ENCODE data around the gene SIAH2.

The SIAH2 gene

GRCh38 chr3:150736903-150737832, 25.8 kb downstream of the SIAH2 start:
- DNase-seq (ENCODE audit: low spot score): no peak
- TF ChIP-seq CTCF (IDR thresholded peaks at IDR 0.05; ENCODE audit: extremely low read depth, missing control alignments): no peak

GRCh38 chr3:150736316-150736719, 26.7 kb downstream of the SIAH2 start:
- no peak for DNase-seq (ENCODE audit: low spot score)
- TF ChIP-seq CTCF (IDR thresholded peaks at IDR 0.05; ENCODE audit: extremely low read depth, missing control alignments): no peak

DNA sequence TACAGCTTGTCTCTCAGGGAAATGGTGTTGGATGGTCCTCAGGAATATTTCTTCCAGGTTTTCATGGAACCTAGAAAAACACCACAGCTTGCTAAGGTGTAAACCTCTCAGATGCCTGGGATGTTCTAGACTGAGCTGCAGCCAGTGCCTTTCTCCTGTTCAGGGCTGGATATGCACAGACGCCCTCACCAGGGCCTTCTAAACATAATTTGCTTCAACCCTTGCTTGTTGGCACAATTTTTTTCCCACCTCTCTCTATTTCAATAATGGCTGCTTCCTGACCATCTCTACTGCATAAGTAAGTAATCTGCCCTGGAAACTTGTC, 28.2 kb downstream of the SIAH2 start:
- TF ChIP-seq CTCF (IDR thresholded peaks at IDR 0.05; ENCODE audit: extremely low read depth, missing control alignments): no peak
- no peak for DNase-seq (ENCODE audit: low spot score)

DNA sequence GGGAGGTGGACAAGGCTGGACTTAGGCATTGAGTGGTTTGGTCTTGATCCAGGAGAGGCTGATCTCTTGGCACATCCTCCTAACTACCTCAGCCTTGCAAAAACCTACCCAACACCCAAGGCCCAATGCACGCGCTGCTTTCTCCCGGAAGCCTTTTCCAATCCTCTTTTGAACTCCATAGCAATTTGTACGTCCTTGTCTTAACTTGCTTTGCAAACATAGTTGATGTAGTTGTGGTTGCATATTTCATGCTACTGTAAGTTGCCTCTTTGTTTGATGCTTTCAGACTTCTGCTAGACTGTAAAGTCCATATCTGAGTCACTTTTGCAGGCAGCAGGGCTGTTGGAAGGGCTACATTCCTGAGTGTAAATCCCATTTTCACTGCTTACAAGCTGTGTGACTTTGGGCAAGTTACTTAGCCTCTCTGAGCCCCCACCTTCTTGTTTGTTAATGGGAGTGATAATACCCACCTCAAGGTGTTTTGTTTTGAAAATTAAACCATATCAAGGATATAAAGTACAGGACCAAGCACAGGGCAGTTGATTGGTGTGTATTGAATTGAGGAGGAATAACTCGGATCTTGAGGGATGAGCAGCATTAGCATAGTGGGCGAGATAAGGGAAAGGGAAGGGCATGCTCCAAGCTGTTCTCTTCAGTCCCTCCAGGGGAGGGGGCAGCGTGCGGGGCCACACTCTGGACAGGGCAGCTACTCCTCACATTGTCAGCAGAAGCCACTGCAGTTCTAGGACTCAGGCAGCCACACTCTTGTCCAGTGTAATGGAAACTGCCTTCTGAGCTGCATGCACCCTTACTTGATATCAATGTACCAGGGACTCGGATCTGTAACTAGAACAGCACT, 28.8 kb downstream of the SIAH2 start:
- DNase-seq (ENCODE audit: low spot score): no peak
- TF ChIP-seq CTCF (IDR thresholded peaks at IDR 0.05; ENCODE audit: extremely low read depth, missing control alignments): no peak

- DNase-seq (ENCODE audit: low spot score): no peak
- TF ChIP-seq CTCF (IDR thresholded peaks at IDR 0.05; ENCODE audit: extremely low read depth, missing control alignments): no peak
Observed at GRCh38 chr3:150733373-150733935, 29.5 kb downstream of the SIAH2 start.

DNA sequence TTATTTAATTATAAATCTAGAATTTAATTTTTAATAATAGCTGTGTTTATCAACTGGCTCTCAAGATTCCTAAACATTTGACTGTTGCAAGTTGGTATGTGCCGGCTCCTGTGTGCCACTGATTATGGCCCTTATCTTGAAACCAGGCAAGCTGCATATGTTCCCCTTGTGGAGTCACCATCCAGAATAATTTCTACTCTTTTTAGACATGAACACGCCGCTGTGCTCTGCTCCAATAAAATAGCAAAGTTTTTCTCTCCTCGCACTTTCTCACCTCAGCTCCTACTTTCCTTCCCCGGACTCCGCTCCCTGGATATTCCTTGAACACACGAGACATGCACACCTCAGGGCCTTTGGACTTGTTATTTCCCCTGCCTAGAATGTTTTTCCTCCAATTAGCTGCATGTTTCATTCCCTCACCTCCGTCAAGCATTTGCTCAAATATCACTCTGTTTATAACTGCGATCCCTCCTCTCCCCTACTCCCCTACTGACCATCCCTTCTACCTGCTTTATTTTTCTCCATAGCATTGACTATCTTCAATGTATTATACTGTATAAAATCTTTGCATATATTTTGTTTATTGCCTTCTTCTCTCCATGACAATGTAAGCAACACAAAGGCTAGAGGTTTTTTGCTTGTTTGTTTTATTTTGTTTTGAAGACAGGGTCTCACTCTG, 33.1 kb downstream of the SIAH2 start:
- DNase-seq (ENCODE audit: low spot score): no peak
- no peak for TF ChIP-seq CTCF (IDR thresholded peaks at IDR 0.05; ENCODE audit: extremely low read depth, missing control alignments)

Measured in GM20000 (cell line).